ENCODE data around the gene CCDC68. TPM values are rescaled to one million over a fixed set of nuclear protein-coding genes. Genes with fewer than 3 reads are reported as not detected.

Gene CCDC68
- total RNA-seq, 1 donor from 2014 or later: 1.2 TPM

DNA sequence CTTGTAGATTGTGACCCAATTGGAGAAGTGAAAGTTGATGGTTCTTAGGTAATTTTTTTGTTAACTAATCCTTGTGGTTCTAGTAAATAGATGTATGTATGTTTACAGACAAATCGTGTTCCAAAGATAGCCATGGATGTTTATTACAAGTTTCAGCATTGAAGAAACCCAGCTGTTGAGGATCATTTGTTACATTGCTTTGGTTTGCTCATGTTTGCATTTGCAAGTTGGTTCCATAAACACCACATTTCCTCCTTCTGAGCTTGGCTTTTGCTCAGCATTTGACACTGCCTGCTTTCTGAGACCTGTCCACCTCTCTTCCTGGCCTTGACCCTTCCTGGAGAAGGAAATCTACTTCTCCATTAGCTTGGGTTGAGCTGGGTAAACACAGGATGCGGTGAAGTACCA, 1.8 kb upstream of the CCDC68 start:
- no peak for DNase-seq

GRCh38 chr18:54960197-54960596, 936 bp upstream of the CCDC68 start:
- no peak for DNase-seq

DNA sequence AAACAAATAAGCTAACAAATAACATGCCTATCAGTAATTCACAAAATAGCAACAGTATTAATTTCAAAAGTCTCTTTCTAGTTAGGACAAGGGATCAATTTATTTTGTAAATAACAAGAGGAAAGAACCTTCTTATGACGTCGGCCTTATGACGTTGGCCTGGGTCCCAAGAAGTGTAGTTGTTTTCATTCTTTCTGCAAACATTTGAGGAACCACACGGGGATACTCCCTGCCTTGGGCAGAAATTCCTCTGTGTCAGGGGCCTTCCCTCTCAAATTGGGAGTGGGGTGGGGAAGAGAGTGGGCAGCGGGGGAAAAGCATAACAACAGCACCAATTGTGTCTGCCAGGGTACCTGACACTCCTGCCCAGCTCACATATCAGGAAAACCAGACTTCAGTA, 1.3 kb downstream of the CCDC68 start:
- DNase-seq: no peak

GRCh38 chr18:54957296-54957832, 1.9 kb downstream of the CCDC68 start:
- no peak for DNase-seq

DNA sequence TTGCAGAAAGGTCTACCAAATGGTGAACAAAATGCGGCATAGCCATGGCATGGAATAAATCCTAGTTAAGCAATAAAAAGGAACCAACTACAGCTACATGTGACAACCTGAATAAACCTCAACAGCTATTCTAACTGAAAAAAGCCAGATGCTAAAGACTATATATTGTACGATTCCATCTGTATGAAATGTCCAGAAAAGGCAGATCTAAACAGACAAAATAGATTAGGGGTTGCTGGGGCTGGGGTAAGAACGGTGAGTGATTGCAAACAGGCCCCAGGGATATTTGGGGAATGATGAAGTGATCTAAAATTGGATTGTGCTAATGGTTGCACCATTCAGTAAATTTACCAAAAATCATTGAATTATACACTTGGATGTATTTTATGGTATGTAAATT, 2.8 kb downstream of the CCDC68 start:
- no peak for DNase-seq

GRCh38 chr18:54952026-54952425, 7.2 kb downstream of the CCDC68 start:
- DNase-seq: no peak

DNA sequence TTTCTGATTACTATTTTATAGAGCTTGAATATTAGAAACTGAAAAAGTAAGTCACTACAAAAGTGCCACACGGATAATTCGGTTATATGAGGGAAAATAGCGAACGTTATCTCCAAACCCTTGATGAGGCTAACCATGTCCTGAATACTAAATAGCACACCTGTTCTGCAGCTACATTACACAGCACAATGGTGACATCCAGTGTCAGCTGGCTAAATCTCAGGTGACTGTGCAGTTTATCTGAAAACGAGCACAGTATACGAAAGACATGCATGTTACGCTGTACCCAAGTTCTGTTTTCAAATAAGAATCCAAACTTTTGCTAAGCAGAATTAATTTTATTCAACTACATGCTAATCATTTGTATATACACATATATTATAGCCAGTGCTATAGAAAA, 9.0 kb downstream of the CCDC68 start:
- no peak for DNase-seq

- DNase-seq: no peak
Measured at GRCh38 chr18:54949588-54949987, 9.7 kb downstream of the CCDC68 start.

GRCh38 chr18:54948350-54948837, 10.9 kb downstream of the CCDC68 start:
- DNase-seq: no peak

- DNase-seq: peak; percentile 53
Measured at GRCh38 chr18:54947091-54947490, 12.2 kb downstream of the CCDC68 start.

DNA sequence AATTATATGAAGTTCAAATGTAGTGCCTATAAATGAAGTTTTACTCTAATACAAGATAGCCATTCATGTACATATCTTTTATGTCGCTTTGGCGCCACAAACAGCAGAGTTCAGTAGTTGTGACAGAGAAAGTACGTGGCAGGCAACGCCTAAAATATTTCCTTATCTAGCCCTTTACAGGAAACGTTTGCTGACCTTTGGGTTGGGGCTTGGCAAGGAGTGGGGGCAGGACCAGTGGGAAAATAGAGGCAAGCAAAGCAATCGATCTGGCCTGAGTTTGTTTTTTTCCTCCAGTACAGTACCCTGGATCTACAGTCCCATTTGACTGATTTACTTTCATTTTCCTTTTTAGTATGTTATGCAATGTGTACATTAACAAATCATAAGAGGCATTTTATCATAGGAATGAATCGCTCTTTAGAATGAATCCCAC, 13.1 kb downstream of the CCDC68 start:
- DNase-seq: peak; percentile 54

DNA sequence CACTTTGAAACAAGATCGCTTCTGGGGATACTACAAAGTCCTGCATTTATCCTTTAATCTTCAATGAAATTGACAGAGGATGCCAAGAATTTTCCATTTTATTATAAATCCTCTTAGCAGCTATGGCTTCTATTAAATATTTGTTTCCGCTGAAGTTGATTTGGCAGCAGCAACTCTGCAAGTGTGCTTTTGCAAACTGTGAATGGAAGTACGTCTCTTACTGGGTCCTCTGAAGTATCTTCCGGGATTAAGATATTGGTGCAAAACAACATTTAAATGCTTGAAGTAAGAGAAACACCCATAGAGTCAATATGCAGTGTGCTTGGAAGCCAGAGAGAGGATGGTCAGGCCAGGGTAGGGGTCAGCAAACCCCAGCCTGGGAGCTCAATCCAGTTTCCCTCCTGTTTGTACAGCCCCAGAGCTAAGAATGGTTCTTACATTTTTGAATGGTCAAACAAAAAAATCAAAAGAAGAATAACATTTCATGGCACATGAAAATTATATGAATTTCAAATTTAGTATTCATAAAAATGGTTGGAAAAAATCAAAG, 13.6 kb downstream of the CCDC68 start:
- no peak for DNase-seq

DNA sequence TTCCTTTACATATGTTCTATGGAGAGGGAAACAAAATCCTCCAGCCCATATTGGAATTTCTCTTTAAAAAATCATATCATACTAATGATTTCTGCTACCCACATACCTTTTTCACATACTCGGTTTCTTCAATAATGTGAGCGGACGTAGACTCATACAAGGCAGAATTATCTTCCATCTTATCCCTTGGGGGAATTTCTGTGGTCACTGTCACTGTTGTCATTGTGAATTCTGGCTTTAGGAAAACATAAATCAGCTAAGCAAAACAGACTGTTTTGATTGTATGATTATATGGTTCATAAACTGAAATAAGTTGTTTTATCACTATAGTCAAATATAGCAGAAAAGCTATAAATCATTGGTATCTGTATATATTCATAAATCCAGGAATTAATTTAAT, 16.7 kb downstream of the CCDC68 start:
- no peak for DNase-seq

DNA sequence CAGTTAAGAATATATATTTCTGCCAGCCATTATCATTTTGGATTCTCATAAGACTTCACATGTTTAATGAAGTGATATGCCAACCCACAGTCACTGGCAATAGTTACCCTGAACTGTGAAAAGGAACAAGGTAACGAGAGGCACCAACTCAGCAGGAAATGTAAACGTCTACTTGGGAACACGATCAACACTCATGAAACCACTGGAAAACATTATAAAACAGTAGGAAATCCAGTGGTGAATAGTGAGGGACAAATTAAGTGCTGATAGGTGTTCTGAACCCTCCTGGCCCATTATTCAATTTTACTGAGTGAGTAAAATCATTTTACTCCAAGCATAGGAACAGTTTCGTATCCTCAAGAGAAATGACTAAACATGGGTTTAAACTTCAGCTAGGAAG, 17.1 kb downstream of the CCDC68 start:
- no peak for DNase-seq

DNA sequence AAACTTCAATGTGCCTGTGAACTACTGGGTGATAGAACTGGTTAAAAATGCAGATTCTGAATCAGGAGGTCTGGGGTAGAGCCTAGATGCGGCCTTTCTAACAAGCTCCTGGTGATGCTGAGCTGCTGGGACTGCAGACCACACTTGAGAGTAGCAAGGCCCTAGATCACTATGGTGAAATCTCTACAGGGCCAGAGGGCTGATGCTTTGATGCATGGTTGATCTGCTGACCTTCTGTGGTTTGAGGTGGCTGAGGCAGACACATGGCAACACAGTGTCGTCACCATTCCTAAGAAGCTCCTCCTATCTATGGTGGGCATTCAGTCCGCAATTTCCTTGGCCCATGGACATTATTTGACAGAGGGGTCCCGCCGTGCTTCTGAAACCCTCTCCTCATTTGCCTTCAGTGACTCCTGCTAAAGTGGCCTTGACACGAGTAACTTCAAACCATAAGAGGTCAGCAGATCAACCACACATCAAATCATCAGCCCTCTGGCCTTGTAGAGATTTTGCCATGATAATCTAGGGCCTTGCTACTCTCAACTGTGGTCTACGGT, 19.8 kb downstream of the CCDC68 start:
- DNase-seq: no peak

DNA sequence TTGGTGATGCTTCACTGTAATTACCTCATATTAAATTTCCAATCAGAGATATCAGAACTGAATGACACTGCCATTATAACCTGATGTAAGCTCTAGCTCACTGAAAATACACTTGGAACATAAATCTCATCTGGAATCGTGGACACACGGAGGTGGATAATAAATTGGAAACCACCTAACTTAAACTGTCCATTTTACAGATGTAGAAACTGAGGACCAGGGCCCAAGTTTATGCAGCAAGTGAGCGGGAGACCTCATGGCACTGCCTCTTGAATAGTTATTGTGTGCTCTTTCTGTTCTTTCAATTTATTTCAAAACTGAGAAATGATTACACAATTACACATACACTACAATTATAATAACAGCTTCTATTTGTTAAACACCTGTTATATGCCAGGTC, 20.8 kb downstream of the CCDC68 start:
- DNase-seq: no peak

GRCh38 chr18:54932472-54932871, 26.8 kb downstream of the CCDC68 start:
- peak; percentile 15 for DNase-seq

GRCh38 chr18:54931152-54931551, 28.1 kb downstream of the CCDC68 start:
- no peak for DNase-seq

GRCh38 chr18:54928236-54928635, 31.0 kb downstream of the CCDC68 start:
- no peak for DNase-seq

DNA sequence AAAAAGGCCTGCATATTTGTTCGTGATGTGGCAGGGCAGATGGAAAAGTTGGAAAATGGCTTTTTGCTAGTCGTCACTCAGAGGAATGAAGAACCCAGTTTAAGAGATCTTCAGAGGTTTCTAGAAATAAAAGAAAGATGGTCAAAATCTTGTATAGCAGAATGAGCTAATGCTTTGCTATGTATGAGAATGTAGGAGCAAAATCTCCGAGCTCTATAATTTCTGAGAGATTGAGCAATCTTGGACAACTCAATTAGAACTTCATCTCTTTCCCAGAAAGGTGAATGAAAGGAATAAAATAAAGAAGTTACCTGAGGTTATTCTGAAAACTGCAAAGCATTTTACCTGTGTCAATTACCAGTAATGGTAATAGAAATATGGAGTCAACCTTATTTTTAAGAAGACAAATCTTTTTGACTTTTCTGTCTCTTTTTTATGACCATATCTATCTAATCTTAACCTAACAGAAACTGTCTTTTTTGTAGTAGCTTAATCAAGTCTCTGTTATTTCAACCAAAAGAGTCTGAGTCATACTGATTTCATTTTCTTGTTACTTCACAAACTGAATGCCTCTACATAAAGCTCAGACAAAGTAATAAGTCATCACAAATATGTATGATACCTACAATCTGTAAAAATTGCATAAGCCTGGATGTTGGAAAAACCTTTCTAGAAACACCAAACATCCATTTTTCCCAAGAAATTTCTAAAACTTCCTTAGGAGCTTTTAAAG, 32.5 kb downstream of the CCDC68 start:
- DNase-seq: no peak

GRCh38 chr18:54924948-54925347, 34.3 kb downstream of the CCDC68 start:
- DNase-seq: peak; percentile 11

DNA sequence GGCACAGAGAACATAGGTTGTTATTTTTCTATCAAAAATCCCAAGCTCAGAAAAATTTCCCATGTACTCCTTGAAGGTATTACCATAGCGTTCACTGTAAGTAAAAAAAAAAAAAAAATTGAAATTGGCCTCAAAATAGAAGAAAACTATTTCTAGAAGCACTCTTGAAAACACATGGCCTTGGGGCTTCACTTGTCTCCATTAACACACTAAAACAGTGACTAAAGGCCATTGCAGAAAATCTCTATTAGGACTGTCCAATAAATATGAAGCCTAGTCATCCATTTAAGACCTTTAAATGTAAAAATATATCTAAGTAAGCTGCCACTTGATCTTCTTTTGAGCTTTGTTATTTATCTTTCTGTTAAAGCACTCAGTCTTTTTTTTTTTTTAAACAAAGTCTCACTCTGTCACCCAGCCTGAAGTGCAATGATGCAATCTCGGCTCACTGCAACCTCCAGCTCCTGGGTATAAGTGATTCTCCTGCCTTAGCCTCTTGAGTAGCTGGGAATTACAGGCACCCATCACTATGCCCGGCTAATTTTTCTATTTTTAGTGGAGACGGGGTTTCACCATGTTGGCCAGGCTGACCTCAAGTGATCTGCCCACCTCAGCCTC, 35.8 kb downstream of the CCDC68 start:
- DNase-seq: no peak

GRCh38 chr18:54919412-54919811, 39.8 kb downstream of the CCDC68 start:
- DNase-seq: no peak

DNA sequence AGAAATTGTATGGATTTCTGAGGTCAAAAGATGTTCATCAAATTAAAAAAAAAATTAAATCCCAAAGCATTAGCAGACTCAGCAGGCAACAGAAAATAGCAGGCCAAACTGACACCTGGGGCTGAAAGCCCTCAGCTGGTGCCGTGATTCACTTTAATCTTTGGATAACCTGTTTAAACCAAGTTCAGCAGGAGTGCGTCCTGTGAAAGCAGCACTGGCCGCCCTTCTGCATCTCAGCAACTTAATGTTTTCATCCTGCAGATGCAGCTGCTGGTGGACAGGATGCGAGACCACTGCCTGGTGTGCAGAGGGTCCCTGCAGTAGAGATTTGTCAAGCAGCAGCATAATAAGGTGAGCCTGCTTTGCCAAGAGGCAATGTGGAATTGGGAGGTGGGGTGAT, 41.2 kb downstream of the CCDC68 start:
- DNase-seq: no peak
